Right renal cortex interstitium (tissue), 3 donors: ENCODE measurements around the gene TIMMDC1. TPM values are rescaled to one million over a fixed set of nuclear protein-coding genes. Genes with fewer than 3 reads are reported as not detected.
A peak's percentile ranks its signal among the peaks of the same experiment; 100 is the strongest.

ENCODE experiments used
- DNase-seq, 3 donors: peaks; one replicate each; pipeline ENCODE4 v3.0.0-alpha.2; 2013; ENCODE audit warnings: low read depth in 3 of 3, low spot score in 2 of 3
- polyA plus RNA-seq, 3 donors: library from polyadenylated mRNA; unstranded; fragments of 120-200 nt; gene quantifications; one replicate each; pipeline ENCODE4 v1.2.1, GENCODE V29; 2013; ENCODE audit not compliant: insufficient read length in 3 of 3

The TIMMDC1 gene
- 100 to 1,000 TPM; 107 to 110 (median 107) TPM for polyA plus RNA-seq

DNA sequence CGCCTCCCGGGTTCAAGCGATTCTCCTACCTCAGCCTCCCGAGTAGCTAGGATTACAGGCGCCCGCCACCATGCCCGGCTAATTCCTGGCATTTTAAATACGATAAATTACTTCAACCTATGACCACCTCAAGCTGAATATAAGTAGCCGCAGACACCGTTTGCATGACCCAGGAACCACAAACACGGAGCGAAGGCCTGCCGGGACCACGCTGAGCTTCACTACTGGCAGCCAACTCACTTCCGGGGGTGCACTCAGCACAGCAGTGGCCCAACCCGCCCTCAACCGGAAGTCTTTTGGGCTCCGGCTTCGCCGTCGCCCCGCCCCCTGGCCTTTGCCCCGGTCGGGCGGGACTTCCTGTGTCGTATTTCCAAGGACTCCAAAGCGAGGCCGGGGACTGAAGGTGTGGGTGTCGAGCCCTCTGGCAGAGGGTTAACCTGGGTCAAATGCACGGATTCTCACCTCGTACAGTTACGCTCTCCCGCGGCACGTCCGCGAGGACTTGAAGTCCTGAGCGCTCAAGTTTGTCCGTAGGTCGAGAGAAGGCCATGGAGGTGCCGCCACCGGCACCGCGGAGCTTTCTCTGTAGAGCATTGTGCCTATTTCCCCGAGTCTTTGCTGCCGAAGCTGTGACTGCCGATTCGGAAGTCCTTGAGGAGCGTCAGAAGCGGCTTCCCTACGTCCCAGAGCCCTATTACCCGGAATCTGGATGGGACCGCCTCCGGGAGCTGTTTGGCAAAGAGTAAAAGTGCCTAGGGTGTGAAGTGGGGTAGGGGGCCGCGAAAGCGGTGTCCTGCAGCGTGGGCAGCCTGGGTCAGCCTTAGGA is at the start of gene TIMMDC1:
TSS of gene TIMMDC1 (plus strand) at position 362 of the 826 bp plus-strand sequence. CDS start at position 549, 187 bp downstream.
- peak; percentile 93 to 97 (median 95) for DNase-seq

- DNase-seq, result no peak
Observed at GRCh38 chr3:119453822-119454221, 44.5 kb upstream of the TIMMDC1 start.

DNA sequence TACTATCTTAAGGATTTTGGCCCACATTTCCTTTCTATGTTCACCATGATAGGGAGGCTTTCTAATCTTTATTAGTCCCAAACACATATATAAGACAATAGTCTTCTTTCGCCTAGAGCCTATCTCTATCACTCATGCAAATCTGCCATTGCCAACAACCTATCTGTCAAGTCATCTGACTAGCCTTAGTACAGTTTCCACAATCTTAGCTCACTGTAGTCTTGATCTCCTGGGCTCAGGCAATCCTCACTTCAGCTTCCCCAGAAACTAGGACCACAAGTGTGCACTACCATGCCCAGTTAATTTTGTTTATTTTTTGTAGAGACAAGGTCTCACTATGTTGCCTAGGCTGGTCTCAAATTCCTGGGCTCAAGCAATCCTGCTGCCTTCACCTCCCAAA is 41.9 kb upstream of the TIMMDC1 start:
- DNase-seq, result no peak

- DNase-seq, result no peak
Observed at GRCh38 chr3:119457246-119457645, 41.1 kb upstream of the TIMMDC1 start.

DNA sequence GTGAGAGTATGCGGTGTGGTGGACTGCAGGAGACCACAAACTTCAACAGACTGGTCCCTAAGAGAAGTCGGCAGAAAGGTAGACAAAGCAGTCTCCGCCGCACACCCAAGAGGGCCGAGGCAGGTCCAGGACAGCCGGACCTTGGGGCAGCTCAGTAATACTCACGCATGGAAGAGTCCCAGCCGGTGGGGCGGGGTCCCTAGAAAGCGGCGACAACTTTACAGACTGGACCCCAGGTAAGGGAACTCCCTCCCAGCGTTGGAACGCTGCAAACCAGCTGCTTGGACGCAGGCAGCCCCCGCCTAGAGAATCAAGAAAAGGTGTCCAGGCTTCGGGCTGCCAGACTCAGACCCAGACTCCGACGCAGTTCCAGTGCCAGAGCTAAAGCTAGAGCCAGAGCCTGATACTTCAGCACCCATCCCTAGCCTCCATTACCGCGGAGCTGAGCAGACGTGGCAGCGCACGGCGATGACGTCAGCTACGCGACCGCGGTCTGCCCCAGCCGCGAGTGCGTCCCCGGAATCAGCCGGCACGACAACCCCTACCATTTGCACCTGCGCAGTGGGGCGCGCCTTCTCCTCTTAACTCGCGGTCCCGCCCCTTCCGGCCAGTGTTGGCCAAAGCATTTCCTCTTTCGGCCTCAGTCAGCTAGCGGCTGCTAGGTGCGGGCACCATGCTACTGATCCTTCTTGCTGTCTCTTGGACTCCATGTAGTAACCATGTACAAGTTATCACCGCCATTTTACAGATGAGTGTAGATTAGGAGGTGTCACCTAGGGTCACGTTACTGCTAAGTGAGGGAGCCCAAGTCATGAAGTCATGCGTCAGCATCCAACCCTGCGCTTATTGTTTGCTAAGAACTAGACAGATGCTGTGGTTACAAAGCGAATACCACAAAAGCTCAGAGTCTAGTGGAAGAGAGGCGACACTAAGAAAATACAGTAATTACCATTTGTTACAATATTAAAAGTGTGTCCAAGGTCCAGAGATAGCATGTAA is 34.9 kb upstream of the TIMMDC1 start, which contains the start of gene TMEM39A:
TSS of gene TMEM39A (minus strand) at position 445 of the 999 bp plus-strand sequence. CDS start 1,541 bp downstream, outside the sequence.
- peak; percentile 90 to 96 (median 93) for DNase-seq

DNA sequence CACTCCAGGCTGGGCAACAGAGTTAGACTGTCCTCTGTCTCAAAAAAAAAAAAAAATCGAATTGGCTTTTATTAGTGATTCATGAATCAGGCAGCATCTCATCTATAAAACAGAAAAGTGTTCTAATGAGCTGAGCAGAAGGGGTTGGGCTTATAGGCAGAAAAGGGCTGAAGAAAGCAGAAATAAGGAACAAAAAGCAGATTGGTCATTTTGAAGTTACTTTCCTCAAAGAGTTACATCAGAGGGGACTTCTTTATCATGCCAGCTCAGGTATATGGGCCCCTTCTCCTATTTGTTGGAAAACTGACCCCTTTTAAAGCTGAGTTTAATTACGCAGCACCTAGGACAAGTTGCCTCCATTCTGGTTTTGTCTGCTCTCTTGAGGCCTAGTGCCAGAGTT is 30.3 kb upstream of the TIMMDC1 start:
- no peak for DNase-seq

DNA sequence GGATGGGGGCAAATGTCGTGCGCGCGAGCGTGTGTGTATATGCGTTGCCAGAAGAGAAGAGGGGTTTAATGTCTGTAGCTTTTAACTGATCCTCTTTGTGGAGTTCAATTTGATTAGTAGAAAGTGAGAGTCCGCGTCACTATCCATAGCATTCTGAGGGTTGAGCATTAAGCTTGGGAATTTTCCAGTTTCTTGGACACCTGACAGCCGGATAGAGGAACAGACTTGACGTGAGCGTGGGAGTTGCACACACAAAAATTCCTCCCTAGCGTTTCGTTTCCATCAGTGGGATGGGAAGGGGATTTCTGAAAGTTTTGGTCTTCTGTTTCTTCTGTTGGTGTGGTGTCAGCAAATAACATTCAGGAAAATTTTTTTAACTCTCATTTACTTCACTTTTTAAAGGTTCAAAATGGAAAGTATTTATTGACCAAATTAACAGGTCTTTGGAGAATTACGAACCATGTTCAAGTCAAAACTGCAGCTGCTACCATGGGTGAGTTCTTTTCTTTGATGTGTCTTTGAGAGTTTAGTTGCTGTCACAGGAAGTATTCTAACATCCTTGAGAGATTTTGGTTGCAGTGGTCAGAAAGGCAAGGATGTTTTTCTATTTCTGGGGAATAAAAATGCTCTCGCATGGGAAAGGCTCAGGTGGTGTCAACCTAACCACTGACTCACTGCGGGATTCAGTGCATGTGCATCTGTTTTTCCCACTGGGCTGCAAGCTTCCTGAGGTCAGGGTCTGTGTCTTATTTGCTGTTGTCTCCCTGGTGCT is 28.7 kb upstream of the TIMMDC1 start:
- peak in 2 of 3 donors; percentile 12 to 26 for DNase-seq

- DNase-seq, result no peak
Observed at GRCh38 chr3:119470866-119471265, 27.5 kb upstream of the TIMMDC1 start.

DNA sequence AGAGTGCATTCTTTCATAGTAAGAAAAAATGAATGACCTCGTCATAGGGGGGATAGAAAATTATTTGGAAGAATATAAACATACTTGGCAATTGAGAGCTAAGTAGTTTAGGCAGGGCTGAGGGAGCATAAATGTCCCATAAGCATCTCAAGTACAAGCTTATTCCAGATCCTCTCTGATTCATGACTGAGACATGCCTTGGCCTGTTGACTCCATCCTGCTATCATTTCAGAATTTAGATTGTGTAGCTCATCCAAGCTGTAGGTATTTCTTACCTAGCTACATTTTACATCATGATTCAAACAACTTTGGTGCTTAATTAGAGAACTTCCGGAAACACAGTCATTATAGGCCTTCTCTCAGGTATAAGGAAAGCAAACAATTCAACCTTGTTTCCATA is 17.3 kb upstream of the TIMMDC1 start:
- DNase-seq, result no peak

DNA sequence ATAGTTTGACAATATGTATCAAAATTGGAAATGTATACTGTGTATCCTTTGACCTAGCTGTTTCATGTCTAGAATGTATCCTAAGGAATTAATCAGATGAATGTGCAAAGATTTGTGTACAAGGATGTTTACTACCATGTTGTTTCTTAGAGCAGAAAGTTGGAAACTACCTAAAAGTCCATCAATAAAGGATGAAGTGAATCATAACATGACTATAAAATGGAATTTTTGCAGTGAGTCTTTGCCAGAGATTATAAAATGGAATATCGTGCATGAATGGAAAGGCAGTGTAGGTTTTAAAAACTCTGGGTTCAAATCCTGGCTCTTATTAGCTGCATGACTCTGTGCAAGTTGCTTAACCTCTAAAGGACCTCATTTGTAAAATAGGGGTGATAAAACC is 15.2 kb upstream of the TIMMDC1 start:
- DNase-seq, result no peak

GRCh38 chr3:119485563-119485962 is 12.8 kb upstream of the TIMMDC1 start:
- no peak for DNase-seq

DNA sequence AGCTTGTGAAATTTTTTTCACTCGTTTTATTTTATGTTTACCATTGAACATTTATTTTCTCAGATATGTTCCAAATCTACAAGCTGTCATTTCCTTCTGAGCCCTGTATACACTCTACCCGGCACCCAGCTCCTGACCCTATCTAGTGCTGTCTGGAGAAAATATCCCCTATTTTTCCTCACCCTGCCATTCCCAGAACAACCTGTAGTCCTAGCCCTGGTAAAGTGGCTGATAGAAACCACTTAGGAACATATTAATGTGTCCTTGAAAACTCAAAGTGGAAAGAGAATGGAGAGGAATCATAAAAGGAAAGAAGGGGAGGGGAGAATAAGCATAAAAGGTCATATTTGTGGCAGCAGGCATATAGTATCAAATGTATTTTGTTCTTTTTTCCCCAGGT is 8.2 kb upstream of the TIMMDC1 start:
- no peak for DNase-seq

DNA sequence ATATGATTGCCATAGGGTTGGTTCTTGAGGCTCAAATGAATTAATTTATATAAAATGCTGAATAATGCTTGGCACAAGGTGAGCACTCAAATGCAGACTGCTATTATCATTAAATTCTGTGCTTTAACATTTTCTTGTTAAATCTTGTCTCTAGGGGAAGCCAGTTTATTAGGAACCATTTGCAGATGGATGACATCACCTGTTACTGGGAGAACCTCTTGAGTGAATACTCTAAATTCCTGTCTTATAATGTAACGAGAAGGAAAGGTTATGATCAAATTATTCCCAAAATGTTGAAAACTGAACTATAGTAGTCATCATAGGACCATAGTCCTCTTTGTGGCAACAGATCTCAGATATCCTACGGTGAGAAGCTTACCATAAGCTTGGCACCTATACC is 6.2 kb upstream of the TIMMDC1 start:
- DNase-seq, result no peak

- no peak for DNase-seq
Observed at GRCh38 chr3:119492810-119493209, 5.5 kb upstream of the TIMMDC1 start.

GRCh38 chr3:119494597-119494996 is 3.8 kb upstream of the TIMMDC1 start:
- no peak for DNase-seq

GRCh38 chr3:119497820-119498185 is 544 bp upstream of the TIMMDC1 start:
- DNase-seq, result no peak

DNA sequence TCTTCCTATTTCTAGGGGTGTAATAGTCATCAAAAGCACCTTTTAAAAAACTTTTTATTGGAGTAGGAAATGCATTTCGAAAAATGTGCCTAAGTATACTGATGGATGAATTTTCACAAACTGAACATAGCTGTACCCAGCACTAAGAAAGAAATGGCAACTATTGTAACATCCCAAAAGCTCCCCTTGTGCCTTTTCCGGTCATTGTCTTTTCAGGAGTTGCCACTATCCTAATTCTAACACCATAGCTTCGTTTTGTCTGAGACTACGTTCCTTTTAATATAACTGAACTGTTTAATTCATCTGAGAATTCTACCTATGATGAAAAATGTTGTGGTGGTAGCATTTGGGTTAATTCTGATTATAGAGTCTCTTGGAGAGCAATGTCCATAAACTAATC is 1.9 kb downstream of the TIMMDC1 start:
- no peak for DNase-seq

- DNase-seq, result no peak
Observed at GRCh38 chr3:119500901-119501300, 2.6 kb downstream of the TIMMDC1 start.

DNA sequence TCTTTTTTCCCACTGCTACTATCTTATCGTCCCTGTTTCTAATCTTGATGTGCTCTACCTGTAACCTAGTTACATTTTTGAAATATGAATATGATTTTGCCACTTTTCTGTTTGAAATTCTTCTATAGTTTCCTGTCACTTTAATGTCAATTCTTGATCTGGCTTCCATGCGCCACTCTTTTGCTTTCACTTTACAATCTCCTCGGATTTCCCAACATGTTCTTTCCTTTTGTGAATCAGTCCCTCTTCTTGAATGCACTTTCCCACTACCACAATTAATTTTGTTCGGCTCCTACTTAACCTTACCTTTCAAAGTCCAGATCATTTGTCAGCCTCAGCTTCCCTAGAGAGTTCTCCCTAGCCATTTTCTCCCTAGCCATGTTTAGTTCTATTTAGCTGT is 8.3 kb downstream of the TIMMDC1 start:
- DNase-seq, result no peak

DNA sequence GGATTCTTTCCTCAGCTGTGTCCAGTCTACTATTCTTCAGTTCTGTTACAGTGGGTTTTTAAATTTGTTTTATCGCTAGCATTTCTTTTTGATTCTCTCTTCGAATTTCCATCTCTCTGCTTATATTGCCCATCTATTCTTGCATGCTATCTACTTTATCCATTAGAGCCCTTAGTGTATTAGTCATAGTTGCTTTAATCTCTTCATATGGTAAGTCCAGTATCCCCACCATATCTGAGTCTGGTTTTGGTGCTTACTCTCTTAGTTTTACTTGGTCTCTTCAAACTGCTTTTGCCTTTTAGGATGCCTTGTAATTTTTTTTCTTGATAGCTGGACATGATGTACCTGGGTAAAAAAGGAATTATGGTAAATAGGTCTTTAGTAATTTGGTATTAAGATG is 9.1 kb downstream of the TIMMDC1 start:
- DNase-seq, result no peak
